PC-9 (cell line): ENCODE measurements around the gene ALDOA. TPM values are rescaled to one million over a fixed set of nuclear protein-coding genes. Genes with fewer than 3 reads are reported as not detected.

Source experiments
- BruUV-seq: library from RNA; stranded (reverse); fragments of 400-500 nt; replicated peaks from 2 replicates; lab custom pipeline; 2021; lab: Mats Ljungman, UMichigan
- CTCF ChIA-PET: fragments of 300-600 bp; sonication (Branson Sonifier 250); formaldehyde crosslinking; loops from one replicate; lab custom pipeline; 2022; ENCODE audit warnings: antibody characterized with exemption; lab: Charles Lee
- POLR2A ChIA-PET: fragments of 300-600 bp; sonication (Branson Sonifier 250); formaldehyde crosslinking; loops from one replicate; lab custom pipeline; 2022; ENCODE audit warnings: antibody characterized with exemption; ENCODE audit not compliant: unreplicated experiment; lab: Charles Lee
- DNase-seq, 2 experiments: peaks; one replicate each; pipeline versions ENCODE4 v3.0.0 to v3.0.0-alpha.2; 2015 to 2022; ENCODE audit warnings: mixed read lengths in 1 of 2
- H2AFZ ChIP-seq: fragments of 200-600 bp; sonication (generic); 2 replicates; pipeline ENCODE4 v1.8.1; 2017; ENCODE audit warnings: antibody characterized with exemption
- H3F3A ChIP-seq: fragments of 200-600 bp; sonication (generic); 2 replicates; pipeline ENCODE4 v1.8.1; 2017; ENCODE audit warnings: antibody characterized with exemption, mild to moderate bottlenecking, low read depth; ENCODE audit not compliant: insufficient read depth
- H3K27ac ChIP-seq: fragments of 200-600 bp; sonication (generic); 2 replicates; pipeline ENCODE4 v1.6.1; 2016; ENCODE audit warnings: mixed run types
- H3K27me3 ChIP-seq: fragments of 200-600 bp; sonication (generic); 2 replicates; pipeline ENCODE4 v1.6.1; 2016; ENCODE audit warnings: low read depth, mixed run types; ENCODE audit not compliant: insufficient read depth
- H3K36me3 ChIP-seq: fragments of 200-600 bp; sonication (generic); 2 replicates; pipeline ENCODE4 v1.6.1; 2016; ENCODE audit warnings: low read depth, mixed run types
- H3K4me1 ChIP-seq: fragments of 200-600 bp; sonication (generic); replicated peaks from 2 replicates; pipeline ENCODE4 v1.6.1; 2016; ENCODE audit warnings: mixed run types; ENCODE audit not compliant: insufficient read depth
- H3K4me2 ChIP-seq: fragments of 200-600 bp; sonication (generic); 2 replicates; pipeline ENCODE4 v1.6.1; 2017; ENCODE audit warnings: mixed run types
- H3K4me3 ChIP-seq: fragments of 200-600 bp; sonication (generic); 2 replicates; pipeline ENCODE4 v1.6.1; 2016; ENCODE audit warnings: mixed run types
- H3K79me2 ChIP-seq: fragments of 200-600 bp; sonication (generic); 2 replicates; pipeline ENCODE4 v1.6.1; 2017; ENCODE audit warnings: low read depth, mixed run types
- H3K9me2 ChIP-seq: fragments of 200-600 bp; sonication (generic); 2 replicates; pipeline ENCODE4 v1.8.1; 2017; ENCODE audit warnings: mild to moderate bottlenecking; ENCODE audit not compliant: insufficient read depth
- H3K9me3 ChIP-seq: fragments of 200-600 bp; sonication (generic); 2 replicates; pipeline ENCODE4 v1.8.1; 2016; ENCODE audit warnings: low read depth; ENCODE audit not compliant: insufficient read depth
- H4K20me1 ChIP-seq: fragments of 200-600 bp; sonication (generic); 2 replicates; pipeline ENCODE4 v1.8.1; 2017; ENCODE audit not compliant: insufficient read depth
- EZH2 ChIP-seq: fragments of 200-600 bp; sonication (generic); IDR thresholded peaks from 2 replicates; pipeline ENCODE4 v1.8.0; 2017; ENCODE audit warnings: antibody characterized with exemption, low read depth
- intact Hi-C: fragments of 100-400 bp; cut with micrococcal nuclease; formaldehyde crosslinking; loops from one replicate; pipeline ENCODE4 v1.10.0; 2022; ENCODE audit not compliant: unreplicated experiment
- total RNA-seq: library from RNA; stranded (reverse); gene quantifications from 2 replicates; pipeline ENCODE4 v1.2.3, GENCODE V29; 2021
- TF ChIP-seq, protein P1 (sequence below): fragments of 200-600 bp; sonication (generic); conservative IDR thresholded peaks from 2 replicates; pipeline ENCODE4 v1.6.1; 2017; ENCODE audit warnings: mixed run types, antibody characterized with exemption, mild to moderate bottlenecking, moderate library complexity

ALDOA gene
- total RNA-seq, 1 experiment from 2014 or later = 3,090 TPM

DNA sequence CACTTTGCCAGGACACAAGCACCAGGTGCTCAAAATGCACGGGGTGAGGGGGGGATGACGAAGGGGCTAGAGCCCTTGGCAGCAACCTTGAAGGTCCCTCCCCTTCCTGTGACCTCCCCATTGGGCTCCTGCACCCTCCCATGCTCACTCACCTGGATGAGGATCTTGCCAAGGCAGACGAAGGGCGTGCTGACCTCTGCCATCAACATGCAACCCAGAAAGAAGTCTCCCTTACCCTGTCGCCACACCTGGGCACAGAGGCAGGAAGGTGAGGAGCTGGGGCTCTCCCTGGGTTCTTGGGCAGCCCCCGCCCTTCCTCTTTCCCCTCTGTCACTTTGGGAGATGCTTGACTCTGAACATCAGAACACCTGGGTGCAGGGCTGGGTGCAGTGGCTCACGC is 40.0 kb upstream of the ALDOA start:
- H3K9me3 ChIP-seq = no peaks in the 10 kb centered on the region

DNA sequence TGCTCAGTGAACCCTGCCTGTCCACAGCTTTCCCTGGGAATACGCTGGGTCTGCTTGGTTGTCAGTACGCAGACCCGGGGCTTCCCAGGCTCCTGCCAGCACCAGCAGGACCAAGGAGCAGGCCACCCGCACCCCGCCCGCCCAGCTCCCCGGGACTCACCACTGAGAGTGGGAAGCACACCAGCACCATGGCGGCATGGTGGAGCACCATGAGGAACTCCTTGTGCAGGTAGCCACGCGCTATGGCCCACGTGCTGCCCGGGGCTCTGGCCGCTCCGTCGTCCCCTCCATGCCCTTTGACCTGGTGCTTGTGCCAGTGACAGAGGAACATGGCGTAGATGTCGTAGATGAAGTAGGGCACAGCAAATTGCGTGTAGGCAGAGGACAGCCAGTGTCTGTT is 39.1 kb upstream of the ALDOA start:
- DNase-seq = no peak
- BruUV-seq = no TSS peak
- Histone ChIP-seq H2AFZ (no peak overlapping the region), H3F3A (peaks cover 5% of the 10 kb centered on the region; the same call in 1 of the 2 replicates), H3K4me2 (no peak overlapping the region), H3K27ac (no peak overlapping the region), H3K79me2 (no peaks in the 10 kb centered on the region), H4K20me1 (no peaks in the 10 kb centered on the region), H3K4me1 (no peaks in the 10 kb centered on the region), H3K9me3 (no peaks in the 10 kb centered on the region), H3K36me3 (no peaks in the 10 kb centered on the region), H3K9me2 (no peaks in the 10 kb centered on the region), H3K4me3 (no peak overlapping the region), H3K27me3 (peaks cover 80% of the 10 kb centered on the region)
- ChIA-PET POLR2A (interaction anchor here (0.6 kb wide), 1 partner anchor 25 kb away, joined by 31 read pairs; no protein-coding TSS in a partner anchor), CTCF (no interaction called here)
- intact Hi-C loops = no loop called here
- TF ChIP-seq, protein P1, sequence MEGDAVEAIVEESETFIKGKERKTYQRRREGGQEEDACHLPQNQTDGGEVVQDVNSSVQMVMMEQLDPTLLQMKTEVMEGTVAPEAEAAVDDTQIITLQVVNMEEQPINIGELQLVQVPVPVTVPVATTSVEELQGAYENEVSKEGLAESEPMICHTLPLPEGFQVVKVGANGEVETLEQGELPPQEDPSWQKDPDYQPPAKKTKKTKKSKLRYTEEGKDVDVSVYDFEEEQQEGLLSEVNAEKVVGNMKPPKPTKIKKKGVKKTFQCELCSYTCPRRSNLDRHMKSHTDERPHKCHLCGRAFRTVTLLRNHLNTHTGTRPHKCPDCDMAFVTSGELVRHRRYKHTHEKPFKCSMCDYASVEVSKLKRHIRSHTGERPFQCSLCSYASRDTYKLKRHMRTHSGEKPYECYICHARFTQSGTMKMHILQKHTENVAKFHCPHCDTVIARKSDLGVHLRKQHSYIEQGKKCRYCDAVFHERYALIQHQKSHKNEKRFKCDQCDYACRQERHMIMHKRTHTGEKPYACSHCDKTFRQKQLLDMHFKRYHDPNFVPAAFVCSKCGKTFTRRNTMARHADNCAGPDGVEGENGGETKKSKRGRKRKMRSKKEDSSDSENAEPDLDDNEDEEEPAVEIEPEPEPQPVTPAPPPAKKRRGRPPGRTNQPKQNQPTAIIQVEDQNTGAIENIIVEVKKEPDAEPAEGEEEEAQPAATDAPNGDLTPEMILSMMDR = no peak
- no peak for TF ChIP-seq EZH2

More for the DNA sequence above, 40.0 kb upstream of the ALDOA start:
- Histone ChIP-seq H3K9me2 (no peaks in the 10 kb centered on the region), H3K79me2 (no peaks in the 10 kb centered on the region), H3K4me3 (no peak overlapping the region), H3K4me2 (no peak overlapping the region), H3K4me1 (no peaks in the 10 kb centered on the region; the same call in 1 of the 2 replicates), H2AFZ (no peak overlapping the region), H3K27me3 (peaks cover 74% of the 10 kb centered on the region), H3K27ac (no peak overlapping the region), H3F3A (peaks cover 5% of the 10 kb centered on the region; the same call in 1 of the 2 replicates), H4K20me1 (no peaks in the 10 kb centered on the region), H3K36me3 (no peaks in the 10 kb centered on the region)
- no peak for TF ChIP-seq EZH2
- TF ChIP-seq, protein P1 = no peak
- DNase-seq = no peak
- ChIA-PET POLR2A (no interaction called here), CTCF (no interaction called here)
- intact Hi-C loops = no loop called here
- BruUV-seq = no TSS peak

DNA sequence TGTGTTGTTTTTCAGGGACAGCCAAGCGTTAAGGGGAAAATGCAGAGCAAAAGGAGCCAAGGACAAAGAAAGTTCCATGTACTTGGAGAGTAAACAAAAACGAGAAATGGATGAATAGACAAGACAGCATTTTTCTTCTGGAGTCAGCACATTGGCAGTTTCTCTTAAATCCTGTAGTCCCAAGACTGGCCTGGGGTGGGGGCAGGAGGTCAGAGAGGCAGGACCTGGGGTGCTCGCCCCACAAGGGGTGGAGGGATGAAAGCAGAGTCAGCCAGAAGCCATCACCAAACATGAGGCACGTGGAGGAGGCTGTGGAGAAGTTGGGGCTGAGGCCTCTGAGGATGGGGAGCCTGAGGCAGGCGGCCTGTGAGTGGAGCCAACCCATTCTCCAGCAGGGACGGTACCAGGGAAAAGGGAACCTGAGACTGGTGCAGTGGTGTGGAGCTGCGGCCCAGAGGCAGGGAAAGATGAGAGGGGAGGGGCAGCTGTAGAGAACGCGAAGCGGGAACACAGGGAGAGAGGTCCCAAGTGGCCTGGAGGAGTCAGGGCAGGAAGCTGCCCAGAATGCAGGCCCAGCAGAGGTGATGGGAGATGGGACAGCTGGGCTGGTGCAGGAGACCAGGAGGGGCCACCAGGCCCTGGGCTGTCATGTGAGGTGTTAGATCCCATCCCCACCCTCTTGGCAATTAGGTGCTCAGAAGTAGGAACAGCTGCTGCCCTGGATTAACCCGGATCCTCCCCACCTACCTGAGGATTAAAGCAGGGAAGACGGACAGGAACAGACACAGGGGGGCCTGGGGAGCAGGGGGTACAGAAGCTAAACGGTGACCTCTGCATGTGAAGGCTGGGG is 37.7 kb upstream of the ALDOA start:
- no peaks in the 10 kb centered on the region for H3K4me1 ChIP-seq
- H3F3A ChIP-seq = 0 out of 2 replicates have a peak, but pooled peaks cover 5% of the 10 kb centered on the region
- DNase-seq = no peak
- no peaks in the 10 kb centered on the region for H3K79me2 ChIP-seq
- no peak overlapping the region for H2AFZ ChIP-seq
- ChIA-PET CTCF (interaction anchor here (0.6 kb wide), 1 partner anchor 180 kb away, joined by 3 read pairs; no protein-coding TSS in a partner anchor), POLR2A (no interaction called here)
- TF ChIP-seq, protein P1 = no peak
- TF ChIP-seq EZH2 = no peak
- peaks cover 85% of the 10 kb centered on the region for H3K27me3 ChIP-seq
- H4K20me1 ChIP-seq = no peaks in the 10 kb centered on the region
- H3K36me3 ChIP-seq = no peaks in the 10 kb centered on the region
- BruUV-seq = no TSS peak
- H3K4me3 ChIP-seq = no peak overlapping the region
- H3K27ac ChIP-seq = no peak overlapping the region
- H3K9me3 ChIP-seq = no peaks in the 10 kb centered on the region
- H3K4me2 ChIP-seq = no peak overlapping the region
- intact Hi-C loops = no loop called here
- H3K9me2 ChIP-seq = no peaks in the 10 kb centered on the region
